Left lung (tissue), 10 donors: ENCODE data around the gene PTPRA. TPM values are rescaled to one million over a fixed set of nuclear protein-coding genes. Genes with fewer than 3 reads are reported as not detected.

Experiments used
- ATAC-seq: fragments of 200-7000 bp; cut with Tn5 transposase; one replicate; pipeline ENCODE4 v1.9.1; 2020; ENCODE audit warnings: moderate library complexity
- DNase-seq, 4 donors: peaks; one replicate each; pipeline ENCODE4 v3.0.0-alpha.2; 2013 to 2020
- H3K27ac ChIP-seq, 2 donors: fragments of 200-600 bp; sonication (generic) in 1 of 2; one replicate each; pipeline versions ENCODE4 v1.5.0 to v1.8.0; 2020 to 2021
- H3K27me3 ChIP-seq, 2 donors: fragments of 200-600 bp; sonication (generic) in 1 of 2; one replicate each; pipeline versions ENCODE4 v1.5.0 to v1.8.0; 2020 to 2021
- H3K36me3 ChIP-seq, 2 donors: fragments of 200-600 bp; sonication (generic) in 1 of 2; one replicate each; pipeline versions ENCODE4 v1.5.0 to v1.8.0; 2020 to 2021
- H3K4me1 ChIP-seq, 2 donors: fragments of 200-600 bp; one replicate each; pipeline ENCODE4 v1.8.0; 2021
- H3K4me3 ChIP-seq, 2 donors: fragments of 200-600 bp; sonication (generic) in 1 of 2; one replicate each; pipeline versions ENCODE4 v1.5.0 to v1.8.0; 2020 to 2021; ENCODE audit warnings: mild to moderate bottlenecking in 1 of 2
- H3K9me3 ChIP-seq, 2 donors: fragments of 200-600 bp; sonication (generic) in 1 of 2; one replicate each; pipeline versions ENCODE4 v1.5.0 to v1.8.0; 2020 to 2021
- intact Hi-C, 2 donors: fragments of 100-400 bp; cut with DNase I; formaldehyde crosslinking; loops; one replicate each; pipeline versions ENCODE4 v1.11.2 to v1.14.2; 2022
- polyA plus RNA-seq, 6 donors: library from polyadenylated mRNA; unstranded; fragments of 120-200 nt; gene quantifications; one replicate each; pipeline ENCODE4 v1.2.1, GENCODE V29; 2013; ENCODE audit not compliant: insufficient read length in 6 of 6
- total RNA-seq, 2 donors: library from RNA; stranded (reverse); fragmentation: NEBNext Ultra II Directional; extraction: Animal tissue kit (Norgen Biotek cat#: 25700); gene quantifications; one replicate each; pipeline ENCODE4 v1.2.1, GENCODE V29; 2021
- TF ChIP-seq, protein P1 (sequence below), 2 donors: fragments of 200-600 bp; sonication (generic) in 1 of 2; IDR thresholded peaks; one replicate each; pipeline versions ENCODE4 v1.5.0 to v1.8.0; 2021; ENCODE audit warnings: antibody characterized with exemption in 2 of 2
- donor health status: DM: no; HTN: yes; CAD: no.
- donor health status: DM: no; HTN: no; CAD: no.

Gene PTPRA
- total and polyA plus RNA-seq, 8 donors = 51.0 to 88.1 (median 78.6) TPM

DNA sequence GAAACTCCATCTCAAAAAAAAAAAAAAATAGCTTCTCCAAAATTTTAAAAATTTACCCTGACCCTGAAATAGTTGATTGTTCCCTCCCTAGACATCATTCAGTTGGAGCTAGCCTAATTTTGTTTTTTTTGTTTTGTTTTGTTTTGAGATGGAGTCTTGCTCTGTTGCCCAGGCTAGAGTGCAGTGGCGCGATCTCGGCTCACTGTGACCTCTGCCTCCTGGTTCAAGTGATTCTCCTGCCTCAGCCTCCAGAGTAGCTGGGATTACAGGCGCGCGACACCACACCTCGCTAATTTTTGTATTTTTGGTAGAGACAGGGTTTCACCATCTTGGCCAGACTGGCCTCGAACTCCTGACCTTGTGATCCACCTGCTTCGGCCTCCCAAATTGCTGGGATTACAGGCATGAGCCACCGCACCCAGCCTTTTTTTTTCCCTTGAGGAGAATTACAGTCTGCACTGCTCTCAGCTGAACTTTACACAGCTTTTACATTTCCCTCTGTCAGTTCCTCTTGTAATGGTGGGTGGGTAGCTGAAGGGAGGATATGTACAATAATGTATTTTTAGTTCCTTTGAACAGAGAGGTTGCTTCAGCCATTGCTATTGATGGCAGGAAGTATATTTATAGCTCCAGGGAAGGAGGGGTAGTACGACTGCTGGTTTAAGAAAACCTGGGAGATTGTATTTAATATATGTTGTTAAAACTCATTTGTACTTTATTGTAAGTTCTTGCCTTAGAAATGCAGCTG is 27.7 kb downstream of the PTPRA start:
- Histone ChIP-seq H3K9me3 (no peaks in the 10 kb centered on the region), H3K27me3 (no peaks in the 10 kb centered on the region), H3K4me1 (peaks cover 0 to 26% of the 10 kb centered on the region in 2 donors), H3K27ac (no peak overlapping the region), H3K36me3 (no peaks in the 10 kb centered on the region), H3K4me3 (no peak overlapping the region)
- intact Hi-C loops = no loop called here
- TF ChIP-seq, protein P1, sequence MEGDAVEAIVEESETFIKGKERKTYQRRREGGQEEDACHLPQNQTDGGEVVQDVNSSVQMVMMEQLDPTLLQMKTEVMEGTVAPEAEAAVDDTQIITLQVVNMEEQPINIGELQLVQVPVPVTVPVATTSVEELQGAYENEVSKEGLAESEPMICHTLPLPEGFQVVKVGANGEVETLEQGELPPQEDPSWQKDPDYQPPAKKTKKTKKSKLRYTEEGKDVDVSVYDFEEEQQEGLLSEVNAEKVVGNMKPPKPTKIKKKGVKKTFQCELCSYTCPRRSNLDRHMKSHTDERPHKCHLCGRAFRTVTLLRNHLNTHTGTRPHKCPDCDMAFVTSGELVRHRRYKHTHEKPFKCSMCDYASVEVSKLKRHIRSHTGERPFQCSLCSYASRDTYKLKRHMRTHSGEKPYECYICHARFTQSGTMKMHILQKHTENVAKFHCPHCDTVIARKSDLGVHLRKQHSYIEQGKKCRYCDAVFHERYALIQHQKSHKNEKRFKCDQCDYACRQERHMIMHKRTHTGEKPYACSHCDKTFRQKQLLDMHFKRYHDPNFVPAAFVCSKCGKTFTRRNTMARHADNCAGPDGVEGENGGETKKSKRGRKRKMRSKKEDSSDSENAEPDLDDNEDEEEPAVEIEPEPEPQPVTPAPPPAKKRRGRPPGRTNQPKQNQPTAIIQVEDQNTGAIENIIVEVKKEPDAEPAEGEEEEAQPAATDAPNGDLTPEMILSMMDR (IDR thresholded peaks at IDR 0.05) = no peak
- DNase-seq = peak in 1 of 4 donors; percentile 19
- ATAC-seq = peak; percentile 69

DNA sequence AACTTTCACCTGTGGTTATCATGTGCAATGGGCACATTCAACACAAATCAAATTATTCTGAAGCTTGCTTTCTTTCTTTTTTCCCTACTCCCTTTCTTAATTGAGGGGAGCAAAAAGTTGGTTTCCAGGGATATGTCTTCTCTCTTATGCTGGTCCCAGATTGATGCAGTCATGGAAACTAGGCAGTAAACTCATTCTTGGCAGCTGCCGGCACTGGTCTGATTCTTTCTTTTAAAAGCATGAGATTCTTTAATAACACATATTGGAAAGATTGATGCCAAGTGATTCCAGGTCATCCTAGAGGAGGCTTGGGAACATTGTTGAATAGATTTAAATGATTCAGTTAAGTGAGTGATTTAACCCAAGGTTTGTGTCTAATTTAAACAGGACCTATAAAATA is 29.0 kb downstream of the PTPRA start:
- peaks cover 0 to 26% of the 10 kb centered on the region in 2 donors for H3K4me1 ChIP-seq
- no peak overlapping the region for H3K4me3 ChIP-seq
- H3K9me3 ChIP-seq = no peaks in the 10 kb centered on the region
- H3K27ac ChIP-seq = no peak overlapping the region
- intact Hi-C loops = no loop called here
- TF ChIP-seq, protein P1 (IDR thresholded peaks at IDR 0.05) = no peak
- H3K27me3 ChIP-seq = no peaks in the 10 kb centered on the region
- no peak for ATAC-seq
- H3K36me3 ChIP-seq = no peaks in the 10 kb centered on the region
- DNase-seq = no peak

DNA sequence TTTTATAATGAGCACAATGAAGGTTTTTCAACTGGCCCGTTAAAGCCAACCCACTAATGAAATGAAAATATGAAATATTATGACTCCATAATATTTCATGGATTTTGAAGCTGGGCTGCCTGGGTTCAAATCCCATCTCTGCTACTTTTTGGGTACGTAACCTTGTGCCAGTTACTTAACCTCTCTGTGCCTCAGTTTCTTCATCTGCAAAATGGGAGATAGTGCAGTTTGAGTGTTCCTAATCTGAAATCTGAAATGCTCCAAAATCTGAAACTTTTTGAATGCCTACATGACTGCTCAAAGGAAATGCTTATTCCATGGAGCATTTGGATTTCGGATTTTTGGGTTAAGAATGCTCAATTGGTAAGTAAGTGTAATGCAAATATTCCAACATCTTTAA is 29.5 kb downstream of the PTPRA start:
- no peak for DNase-seq

DNA sequence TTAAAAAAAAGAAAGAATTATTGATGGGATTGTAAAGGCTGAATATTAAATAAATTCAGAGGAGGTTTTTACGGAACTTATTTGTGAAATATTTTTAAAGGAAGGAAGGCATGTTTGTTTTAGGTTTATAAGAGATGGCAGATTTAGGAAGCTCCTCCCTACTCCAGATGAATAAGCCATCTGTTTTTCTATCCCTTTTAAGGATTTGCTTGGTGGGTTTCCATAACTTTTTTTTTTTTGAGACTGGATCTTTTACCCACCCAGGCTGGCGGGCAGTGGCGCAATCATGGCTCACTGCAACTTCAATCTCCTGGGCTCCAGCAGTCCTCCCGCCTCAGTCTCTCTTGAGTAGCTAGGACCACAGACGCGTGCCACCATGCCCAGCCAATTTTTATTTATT is 30.4 kb downstream of the PTPRA start:
- no peak overlapping the region for H3K4me3 ChIP-seq
- no peak for DNase-seq
- peaks cover 0 to 22% of the 10 kb centered on the region in 2 donors for H3K4me1 ChIP-seq
- no peaks in the 10 kb centered on the region for H3K9me3 ChIP-seq
- no peaks in the 10 kb centered on the region for H3K36me3 ChIP-seq
- TF ChIP-seq, protein P1 (IDR thresholded peaks at IDR 0.05) = no peak
- intact Hi-C loops = no loop called here
- no peaks in the 10 kb centered on the region for H3K27me3 ChIP-seq
- ATAC-seq = no peak
- no peak overlapping the region for H3K27ac ChIP-seq

More for the DNA sequence above, 29.5 kb downstream of the PTPRA start:
- Histone ChIP-seq H3K9me3 (no peaks in the 10 kb centered on the region), H3K27ac (no peak overlapping the region), H3K27me3 (no peaks in the 10 kb centered on the region), H3K36me3 (no peaks in the 10 kb centered on the region), H3K4me3 (no peak overlapping the region), H3K4me1 (peaks cover 0 to 26% of the 10 kb centered on the region in 2 donors)
- TF ChIP-seq, protein P1 (IDR thresholded peaks at IDR 0.05) = no peak
- no peak for ATAC-seq
- intact Hi-C loops = no loop called here

DNA sequence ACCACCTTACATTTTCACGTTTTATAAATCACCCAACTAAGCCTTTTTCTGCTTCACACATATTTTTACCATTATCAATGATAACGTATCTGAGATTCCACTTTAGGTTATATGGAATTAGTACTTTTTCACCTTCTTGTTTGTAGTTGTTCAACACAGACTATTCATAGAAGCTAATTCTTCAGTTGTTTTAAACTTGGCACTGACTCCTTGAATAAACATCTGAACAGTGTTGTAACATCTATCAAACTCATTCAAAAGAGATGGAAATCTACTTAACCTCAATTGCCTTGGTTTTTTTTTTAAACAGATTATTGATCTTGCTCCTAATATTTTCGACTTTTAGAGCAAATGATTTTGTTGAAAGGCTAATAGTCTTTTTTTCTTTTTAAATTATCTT is 34.2 kb downstream of the PTPRA start:
- intact Hi-C loops = no loop called here
- TF ChIP-seq, protein P1 (IDR thresholded peaks at IDR 0.05) = no peak
- H3K27ac ChIP-seq = no peak overlapping the region
- H3K36me3 ChIP-seq = no peaks in the 10 kb centered on the region
- H3K4me1 ChIP-seq = no peaks in the 10 kb centered on the region
- no peak overlapping the region for H3K4me3 ChIP-seq
- no peaks in the 10 kb centered on the region for H3K9me3 ChIP-seq
- H3K27me3 ChIP-seq = no peaks in the 10 kb centered on the region
- ATAC-seq = no peak
- DNase-seq = no peak
